NCI-H2171 (cell line): ENCODE results near the gene PLXNA1.

ENCODE experiments used
- DNase-seq: peaks from one replicate; lab custom pipeline; 2025; lab: John Stamatoyannopoulos, UW

The PLXNA1 gene

DNA sequence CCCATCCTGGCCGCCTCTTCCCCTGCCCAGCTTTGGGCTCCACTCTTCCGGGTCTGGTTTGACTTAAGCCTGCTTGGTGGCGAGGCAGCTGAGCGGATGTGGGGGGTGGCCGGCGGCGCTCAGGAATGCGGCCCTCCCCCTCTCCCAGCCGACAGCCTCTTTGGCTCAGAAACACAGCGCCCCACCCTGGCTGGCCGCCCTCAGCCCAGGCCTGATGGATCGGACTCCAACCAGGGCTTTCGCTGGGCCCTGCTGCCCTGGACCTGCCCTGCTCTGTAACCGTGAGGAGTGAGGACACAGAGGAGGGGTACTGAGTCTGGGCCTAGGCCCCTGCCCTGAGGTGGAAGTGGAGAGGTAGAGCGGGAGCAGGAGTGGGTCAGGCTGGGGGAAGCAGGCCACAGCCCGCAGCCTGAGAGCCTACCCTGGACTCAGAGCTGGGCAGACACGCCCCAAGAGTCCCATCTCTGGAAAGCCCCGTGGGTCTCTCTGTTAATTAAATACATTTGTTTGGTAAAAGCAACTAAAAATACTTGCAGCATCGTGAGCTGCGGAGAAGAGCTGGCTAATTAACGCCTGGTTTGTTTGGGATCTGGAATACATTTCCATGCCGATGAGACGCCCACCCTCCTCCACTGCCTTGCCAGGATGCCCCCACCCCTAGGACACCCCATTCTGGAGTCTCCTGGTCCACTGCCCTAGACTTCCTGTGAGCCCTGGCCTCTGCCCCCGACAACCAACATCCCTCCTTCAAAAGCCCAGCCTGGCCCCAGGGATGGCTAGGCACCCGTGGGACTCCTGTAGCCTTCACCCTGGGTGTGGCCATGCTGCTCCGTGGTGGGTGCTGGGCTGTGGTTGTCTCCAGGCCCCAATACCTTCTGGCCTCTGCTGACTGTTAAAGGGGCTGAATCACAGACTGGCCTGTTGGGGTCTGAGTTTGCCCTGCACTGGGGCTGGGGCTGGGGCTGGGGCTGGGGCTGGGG lies 19.6 kb downstream of the PLXNA1 start:
- DNase-seq: no peak

- DNase-seq: no peak
Observed at GRCh38 chr3:127003175-127003555, 20.2 kb downstream of the PLXNA1 start.

DNA sequence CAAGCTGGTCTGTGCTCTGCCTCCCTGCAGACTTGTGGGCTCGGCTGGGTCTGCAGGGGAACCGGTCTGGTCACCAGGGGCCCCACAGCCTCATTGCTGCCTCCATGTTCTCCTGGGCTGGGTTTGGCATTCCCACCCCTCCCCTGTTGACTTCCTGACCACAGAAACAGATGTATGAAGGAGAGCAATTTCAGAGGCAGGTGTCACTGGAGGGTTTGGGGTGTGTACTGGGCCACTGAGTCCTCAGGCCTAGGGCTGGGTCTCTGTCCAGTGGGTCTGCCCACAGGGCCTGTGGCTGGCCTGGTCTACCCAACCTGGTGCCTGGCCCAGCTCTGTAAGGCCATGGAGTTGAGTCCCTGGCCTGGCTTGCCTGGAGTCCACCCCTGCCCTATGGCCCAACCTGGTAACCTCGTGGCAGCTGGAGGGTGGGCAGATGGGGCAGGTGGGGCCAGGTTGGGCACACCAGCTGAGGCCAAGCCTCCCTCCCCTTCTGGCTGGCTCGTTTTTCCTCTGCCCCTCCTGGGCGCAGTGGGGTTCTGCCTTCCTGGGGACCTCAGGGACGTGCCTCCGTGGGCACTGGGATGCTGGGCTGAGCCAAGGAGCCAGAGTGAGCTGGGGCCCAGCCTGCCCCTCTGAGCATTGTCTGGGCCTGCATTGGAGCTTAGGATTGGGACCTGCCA lies 20.8 kb downstream of the PLXNA1 start:
- DNase-seq: no peak

DNA sequence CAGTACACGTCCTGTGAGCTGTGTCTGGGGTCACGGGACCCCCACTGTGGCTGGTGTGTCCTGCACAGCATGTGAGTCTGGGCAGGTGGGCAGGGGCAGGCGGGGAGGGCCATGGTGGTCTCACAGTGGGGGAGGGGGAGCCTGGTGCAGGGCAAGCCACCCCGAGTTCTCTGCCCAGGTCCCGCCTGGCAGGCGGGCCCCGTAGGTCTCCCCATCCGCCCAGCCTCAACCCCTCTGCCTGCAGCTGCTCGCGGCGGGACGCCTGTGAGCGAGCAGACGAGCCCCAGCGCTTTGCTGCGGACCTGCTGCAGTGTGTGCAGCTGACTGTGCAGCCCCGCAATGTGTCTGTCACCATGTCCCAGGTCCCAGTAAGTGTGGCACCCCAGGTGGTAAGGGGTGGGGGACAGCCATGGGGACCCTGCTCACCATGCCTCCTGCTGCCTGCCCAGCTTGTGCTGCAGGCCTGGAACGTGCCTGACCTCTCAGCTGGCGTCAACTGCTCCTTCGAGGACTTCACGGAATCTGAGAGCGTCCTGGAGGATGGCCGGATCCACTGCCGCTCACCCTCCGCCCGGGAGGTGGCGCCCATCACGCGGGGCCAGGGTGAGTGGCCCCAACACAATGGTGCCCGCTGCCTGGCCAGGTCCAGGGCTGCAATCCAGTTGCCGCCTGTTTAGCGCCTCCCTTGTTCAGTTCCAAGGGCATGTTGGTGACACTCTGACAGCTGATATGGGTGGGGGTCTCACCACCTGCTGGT lies 21.9 kb downstream of the PLXNA1 start:
- no peak for DNase-seq

DNA sequence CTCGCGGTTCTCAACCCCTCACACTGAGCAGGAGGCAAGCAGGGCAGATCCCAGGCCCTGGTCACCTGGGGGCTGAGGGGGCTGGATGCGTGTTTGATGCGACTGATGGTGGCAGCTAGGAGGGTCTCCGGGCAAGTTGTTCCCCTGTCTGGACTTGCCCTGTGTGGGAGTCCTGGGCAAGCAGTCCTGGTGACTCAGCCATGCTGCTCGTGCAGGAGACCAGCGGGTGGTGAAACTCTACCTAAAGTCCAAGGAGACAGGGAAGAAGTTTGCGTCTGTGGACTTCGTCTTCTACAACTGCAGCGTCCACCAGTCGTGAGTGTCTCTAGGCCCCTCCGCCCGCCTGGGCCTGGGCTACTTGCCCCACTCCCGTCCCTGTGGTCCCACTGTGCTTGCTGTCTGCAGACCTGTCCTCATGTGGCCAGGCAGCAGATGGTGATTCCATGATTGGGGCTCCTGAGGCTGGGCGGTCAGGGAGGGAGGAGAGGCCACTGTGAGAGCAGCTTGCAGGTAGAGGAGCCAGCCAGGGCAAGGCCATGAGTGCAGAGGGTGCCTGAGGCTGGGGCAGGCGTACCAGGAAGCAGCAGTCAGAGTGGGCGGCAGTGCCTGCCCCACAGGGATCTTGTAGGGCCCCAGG lies 23.1 kb downstream of the PLXNA1 start:
- no peak for DNase-seq

- DNase-seq: no peak
Observed at GRCh38 chr3:127006781-127007436, 24.0 kb downstream of the PLXNA1 start.

- no peak for DNase-seq
Observed at GRCh38 chr3:127008236-127008635, 25.3 kb downstream of the PLXNA1 start.

DNA sequence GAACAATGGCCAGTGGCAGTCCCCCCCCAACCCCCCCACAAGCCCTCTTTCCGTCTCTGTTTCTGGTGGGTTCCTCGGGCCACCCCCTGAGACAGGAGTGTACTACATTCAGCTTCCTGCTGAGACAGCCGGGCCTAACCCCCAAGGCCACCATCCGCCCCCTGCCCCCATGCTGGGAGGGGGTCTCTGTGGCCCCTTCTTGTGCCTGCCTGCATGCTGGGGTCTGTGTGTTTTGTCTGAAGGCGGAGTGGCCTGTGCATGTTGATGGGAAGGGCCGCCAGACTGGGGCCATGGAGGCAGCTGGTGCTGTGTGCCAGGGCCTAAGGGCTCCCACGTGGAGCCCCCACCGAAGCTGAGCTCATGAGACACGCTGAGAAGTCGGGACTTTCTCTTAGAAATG lies 26.6 kb downstream of the PLXNA1 start:
- no peak for DNase-seq

GRCh38 chr3:127011270-127011992 lies 28.5 kb downstream of the PLXNA1 start:
- no peak for DNase-seq

DNA sequence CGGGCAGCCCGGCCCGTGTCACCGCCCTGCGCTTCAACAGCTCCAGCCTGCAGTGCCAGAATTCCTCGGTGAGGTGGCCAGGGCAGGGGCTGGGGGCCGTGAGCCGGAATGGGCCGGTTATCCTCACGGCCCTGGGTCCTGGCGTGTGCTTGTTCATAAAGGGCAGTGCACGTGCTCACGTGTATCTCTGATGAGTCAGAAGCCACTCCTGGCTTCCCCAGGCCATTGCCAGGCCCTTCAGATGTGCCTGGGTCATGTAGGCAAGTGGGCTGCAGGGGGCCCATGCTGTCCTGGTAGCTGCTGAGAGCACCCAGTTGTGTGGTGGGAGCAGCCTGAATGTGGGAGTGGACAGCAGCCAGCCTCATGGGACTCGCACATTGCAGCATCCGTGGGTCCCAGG lies 29.2 kb downstream of the PLXNA1 start:
- no peak for DNase-seq

DNA sequence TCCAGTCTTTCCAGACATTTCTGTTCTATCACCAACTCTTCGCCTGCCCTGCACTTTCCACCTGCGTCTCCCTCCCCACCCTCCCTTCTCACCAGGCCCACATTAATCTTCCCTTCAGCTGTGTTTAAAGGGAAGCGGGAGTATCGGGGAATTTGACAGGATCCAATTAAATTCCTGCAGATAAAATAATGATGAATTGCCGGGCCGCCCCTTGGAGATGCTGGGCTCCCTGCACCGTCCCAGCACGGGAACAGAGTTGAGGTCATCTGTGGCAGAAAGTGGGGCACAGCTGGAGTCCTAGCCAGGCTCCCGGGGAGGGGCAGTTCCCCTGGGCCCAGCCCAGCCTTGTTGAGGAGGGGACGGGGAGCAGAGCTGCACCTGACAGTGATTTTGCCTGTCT lies 30.3 kb downstream of the PLXNA1 start:
- no peak for DNase-seq

GRCh38 chr3:127013758-127014535 lies 31.0 kb downstream of the PLXNA1 start:
- no peak for DNase-seq

GRCh38 chr3:127014536-127015281 lies 31.8 kb downstream of the PLXNA1 start:
- DNase-seq: no peak

GRCh38 chr3:127015282-127016042 lies 32.5 kb downstream of the PLXNA1 start:
- no peak for DNase-seq

DNA sequence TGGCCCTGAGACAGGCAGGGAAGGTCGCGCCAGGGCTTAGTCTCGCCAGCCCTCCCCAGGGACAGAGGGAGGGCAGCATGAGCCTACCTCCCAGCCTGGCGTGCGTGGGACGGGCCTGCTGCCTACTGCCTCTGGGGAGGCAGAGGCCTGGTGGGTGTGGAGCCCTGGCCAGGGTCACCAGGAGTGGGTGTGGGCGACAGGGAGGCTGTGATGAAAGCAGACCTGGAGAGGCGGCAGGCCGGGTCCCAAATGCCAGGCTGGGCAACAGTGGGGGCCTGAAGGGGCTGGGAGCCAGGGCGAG lies 33.1 kb downstream of the PLXNA1 start:
- DNase-seq: no peak

- DNase-seq: no peak
Observed at GRCh38 chr3:127016461-127016860, 33.5 kb downstream of the PLXNA1 start.

- DNase-seq: no peak
Observed at GRCh38 chr3:127017229-127017628, 34.3 kb downstream of the PLXNA1 start.

DNA sequence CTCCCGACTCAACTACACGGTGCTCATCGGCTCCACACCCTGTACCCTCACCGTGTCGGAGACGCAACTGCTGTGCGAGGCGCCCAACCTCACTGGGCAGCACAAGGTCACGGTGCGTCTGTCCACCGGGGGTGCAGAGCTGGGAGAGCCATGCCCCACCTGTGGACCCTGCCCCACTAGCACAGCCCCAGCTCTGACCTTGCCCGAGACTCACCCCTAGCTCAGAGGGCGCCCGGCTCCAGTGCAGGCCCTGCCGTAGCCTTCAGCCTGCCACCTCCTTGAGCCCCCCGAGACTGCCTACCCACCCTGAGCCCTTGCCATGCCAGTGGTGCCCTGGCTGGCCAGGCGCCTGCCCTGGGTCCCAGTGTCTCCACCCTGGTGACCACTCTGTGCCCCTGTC lies 34.9 kb downstream of the PLXNA1 start:
- DNase-seq: no peak

DNA sequence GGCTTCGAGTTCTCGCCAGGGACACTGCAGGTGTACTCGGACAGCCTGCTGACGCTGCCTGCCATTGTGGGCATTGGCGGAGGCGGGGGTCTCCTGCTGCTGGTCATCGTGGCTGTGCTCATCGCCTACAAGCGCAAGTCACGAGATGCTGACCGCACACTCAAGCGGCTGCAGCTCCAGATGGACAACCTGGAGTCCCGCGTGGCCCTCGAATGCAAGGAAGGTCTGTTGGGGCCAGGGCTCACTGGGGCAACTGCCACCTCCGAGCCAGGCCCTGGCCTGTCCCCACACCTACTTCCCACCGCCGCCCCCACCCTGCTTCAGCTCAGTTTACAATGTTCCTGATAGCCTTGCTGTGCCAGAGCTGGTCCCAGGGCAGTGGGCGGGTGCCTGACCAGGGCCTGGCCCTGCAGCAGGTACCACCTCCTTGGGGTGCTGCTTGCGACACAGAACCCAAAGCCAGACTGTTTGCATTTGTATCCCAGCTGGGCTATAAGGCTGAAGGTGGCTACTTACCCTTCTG lies 35.5 kb downstream of the PLXNA1 start:
- no peak for DNase-seq
